ENCODE measurements around the gene GTF2A1L.
"Not testable (repeated sequence)": the region's sequence is repeated elsewhere in the genome, so short reads cannot be mapped to it uniquely, and the experiment has no call there.

GTF2A1L gene

DNA sequence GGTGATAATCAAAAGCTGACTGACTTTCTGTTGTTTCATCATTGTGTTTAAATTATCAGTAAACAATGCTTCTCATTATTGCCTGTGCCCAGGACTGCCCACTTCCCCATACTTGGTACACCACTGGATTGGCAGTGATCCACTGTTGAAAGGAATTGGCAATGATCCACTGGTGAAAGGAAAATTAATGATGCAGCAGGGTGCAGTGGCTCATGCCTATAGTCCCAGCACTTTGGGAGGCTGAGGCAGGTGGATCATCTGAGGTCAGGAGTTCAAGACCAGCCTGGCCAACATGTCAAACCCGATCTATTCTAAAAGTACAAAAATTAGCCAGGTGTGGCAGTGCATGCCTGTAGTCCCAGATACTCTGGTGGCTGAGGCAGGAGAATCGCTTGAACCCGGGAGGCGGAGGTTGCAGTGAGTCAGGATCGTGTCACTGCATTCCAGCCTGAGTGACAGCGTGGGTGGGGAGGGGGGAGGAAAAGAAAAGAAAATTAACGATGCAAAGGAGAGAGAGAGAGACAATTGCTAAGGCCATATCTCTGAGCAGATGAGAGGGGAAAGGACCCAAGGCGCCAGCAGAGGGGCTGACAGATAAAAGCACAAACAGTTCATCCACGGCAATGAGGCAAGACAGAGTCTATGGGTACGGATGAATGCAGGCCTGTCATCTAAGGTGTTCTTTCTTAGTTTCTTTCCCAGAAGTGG lies 10.2 kb upstream of the GTF2A1L start:
- H3K4me3 ChIP-seq (ENCODE audit: low read depth, low read length): no peak overlapping the region
- TF ChIP-seq, protein P1, sequence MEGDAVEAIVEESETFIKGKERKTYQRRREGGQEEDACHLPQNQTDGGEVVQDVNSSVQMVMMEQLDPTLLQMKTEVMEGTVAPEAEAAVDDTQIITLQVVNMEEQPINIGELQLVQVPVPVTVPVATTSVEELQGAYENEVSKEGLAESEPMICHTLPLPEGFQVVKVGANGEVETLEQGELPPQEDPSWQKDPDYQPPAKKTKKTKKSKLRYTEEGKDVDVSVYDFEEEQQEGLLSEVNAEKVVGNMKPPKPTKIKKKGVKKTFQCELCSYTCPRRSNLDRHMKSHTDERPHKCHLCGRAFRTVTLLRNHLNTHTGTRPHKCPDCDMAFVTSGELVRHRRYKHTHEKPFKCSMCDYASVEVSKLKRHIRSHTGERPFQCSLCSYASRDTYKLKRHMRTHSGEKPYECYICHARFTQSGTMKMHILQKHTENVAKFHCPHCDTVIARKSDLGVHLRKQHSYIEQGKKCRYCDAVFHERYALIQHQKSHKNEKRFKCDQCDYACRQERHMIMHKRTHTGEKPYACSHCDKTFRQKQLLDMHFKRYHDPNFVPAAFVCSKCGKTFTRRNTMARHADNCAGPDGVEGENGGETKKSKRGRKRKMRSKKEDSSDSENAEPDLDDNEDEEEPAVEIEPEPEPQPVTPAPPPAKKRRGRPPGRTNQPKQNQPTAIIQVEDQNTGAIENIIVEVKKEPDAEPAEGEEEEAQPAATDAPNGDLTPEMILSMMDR (conservative IDR thresholded peaks at IDR 0.05; ENCODE audit: low read depth, low read length): no peak
- DNase-seq (ENCODE audit: low read depth): no peak

GRCh38 chr2:48613211-48613610 lies 4.4 kb upstream of the GTF2A1L start:
- H3K4me3 ChIP-seq (ENCODE audit: low read depth, low read length): no peak overlapping the region
- TF ChIP-seq, protein P1 (conservative IDR thresholded peaks at IDR 0.05; ENCODE audit: low read depth, low read length): no peak

DNA sequence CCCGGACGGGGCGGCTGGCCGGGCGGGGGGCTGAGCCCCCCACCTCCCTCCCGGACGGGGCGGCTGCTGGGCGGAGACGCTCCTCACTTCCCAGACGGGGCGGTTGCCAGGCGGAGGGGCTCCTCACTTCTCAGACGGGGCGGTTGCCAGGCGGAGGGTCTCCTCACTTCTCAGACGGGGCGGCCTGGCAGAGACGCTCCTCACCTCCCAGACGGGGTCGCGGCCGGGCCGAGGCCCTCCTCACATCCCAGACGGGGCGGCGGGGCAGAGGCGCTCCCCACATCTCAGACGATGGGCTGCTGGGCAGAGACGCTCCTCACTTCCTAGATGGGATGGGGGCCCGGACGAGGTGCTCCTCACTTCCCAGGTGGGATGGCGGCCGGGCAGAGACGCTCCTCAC lies 3.1 kb upstream of the GTF2A1L start:
- not testable (repeated sequence) for DNase-seq (ENCODE audit: low read depth); H3K4me3 ChIP-seq (ENCODE audit: low read depth, low read length)

More at GRCh38 chr2:48613211-48613610, 4.4 kb upstream of the GTF2A1L start:
- no peak for DNase-seq (ENCODE audit: low read depth)

- no peak overlapping the region for H3K4me3 ChIP-seq (ENCODE audit: low read depth, low read length)
- DNase-seq (ENCODE audit: low read depth): no peak
- TF ChIP-seq, protein P1 (conservative IDR thresholded peaks at IDR 0.05; ENCODE audit: low read depth, low read length): no peak
Measured at GRCh38 chr2:48619526-48619925, 1.9 kb downstream of the GTF2A1L start.

DNA sequence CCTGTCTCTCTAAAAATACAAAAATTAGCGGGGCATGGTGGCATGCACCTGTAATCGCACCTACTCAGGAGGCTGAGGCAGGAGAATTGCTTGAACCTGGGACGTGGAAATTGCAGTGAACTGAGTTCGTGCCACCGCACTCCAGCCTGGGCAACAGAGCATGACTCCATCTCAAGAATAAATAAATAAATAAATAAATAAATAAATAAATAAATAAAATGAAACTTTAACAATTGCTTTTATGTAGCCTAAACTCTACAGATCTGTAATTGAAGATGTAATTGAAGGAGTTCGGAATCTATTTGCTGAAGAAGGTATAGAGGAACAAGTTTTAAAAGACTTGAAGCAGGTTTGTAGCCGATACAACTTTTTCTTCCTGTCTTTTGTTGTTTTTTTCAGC lies 2.9 kb downstream of the GTF2A1L start:
- no peak for DNase-seq (ENCODE audit: low read depth)
- TF ChIP-seq, protein P1 (conservative IDR thresholded peaks at IDR 0.05; ENCODE audit: low read depth, low read length): no peak
- no peak overlapping the region for H3K4me3 ChIP-seq (ENCODE audit: low read depth, low read length)

GRCh38 chr2:48622691-48623090 lies 5.0 kb downstream of the GTF2A1L start:
- DNase-seq (ENCODE audit: low read depth): peak; percentile 7
- H3K4me3 ChIP-seq (ENCODE audit: low read depth, low read length): not testable (repeated sequence)

DNA sequence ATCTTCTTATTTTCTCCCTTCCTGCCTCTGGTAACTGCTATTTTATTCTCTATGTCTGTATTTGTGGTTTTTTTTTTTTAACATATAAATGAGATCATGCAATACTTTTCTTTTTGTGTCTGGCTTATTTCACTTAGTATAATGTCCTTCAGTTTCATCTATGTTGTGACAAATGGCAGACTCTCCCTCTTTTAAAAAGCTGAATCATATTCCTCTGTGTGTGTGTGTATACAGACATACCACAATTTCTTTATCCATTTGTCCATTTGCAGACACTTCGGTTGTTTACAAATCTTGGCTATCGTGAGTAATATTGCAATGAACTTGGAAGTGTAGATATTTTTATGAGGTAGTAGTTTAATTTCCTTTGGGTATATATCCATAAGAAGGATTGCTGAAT lies 7.0 kb downstream of the GTF2A1L start:
- TF ChIP-seq, protein P1 (conservative IDR thresholded peaks at IDR 0.05; ENCODE audit: low read depth, low read length): no peak
- no peak for DNase-seq (ENCODE audit: low read depth)
- no peak overlapping the region for H3K4me3 ChIP-seq (ENCODE audit: low read depth, low read length)

DNA sequence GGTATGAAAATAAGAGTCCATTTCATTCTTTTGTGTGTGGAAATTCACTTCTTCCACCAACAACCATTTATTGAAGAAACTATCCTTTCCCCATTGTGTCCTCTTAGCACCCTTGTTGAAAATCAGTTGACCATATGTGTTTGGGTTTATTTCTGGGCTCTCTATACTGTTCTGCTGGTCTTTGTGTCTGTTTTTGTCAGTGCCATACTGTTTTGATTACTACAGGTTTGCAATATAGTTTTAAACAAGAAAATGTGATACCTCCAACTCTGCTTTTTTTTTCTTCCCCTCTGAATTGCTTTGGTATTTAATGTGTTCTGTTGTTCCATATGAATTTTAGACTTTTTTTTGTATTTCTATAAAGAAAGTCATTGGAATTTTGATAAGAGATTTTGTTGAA lies 8.4 kb downstream of the GTF2A1L start:
- no peak for DNase-seq (ENCODE audit: low read depth)
- no peak overlapping the region for H3K4me3 ChIP-seq (ENCODE audit: low read depth, low read length)
- TF ChIP-seq, protein P1 (conservative IDR thresholded peaks at IDR 0.05; ENCODE audit: low read depth, low read length): no peak
